Femur (tissue), 1 donor: ENCODE results near the gene GNG4.

ENCODE experiments used
- DNase-seq: peaks from one replicate; pipeline ENCODE4 v3.0.0-alpha.2; 2017

Gene GNG4

DNA sequence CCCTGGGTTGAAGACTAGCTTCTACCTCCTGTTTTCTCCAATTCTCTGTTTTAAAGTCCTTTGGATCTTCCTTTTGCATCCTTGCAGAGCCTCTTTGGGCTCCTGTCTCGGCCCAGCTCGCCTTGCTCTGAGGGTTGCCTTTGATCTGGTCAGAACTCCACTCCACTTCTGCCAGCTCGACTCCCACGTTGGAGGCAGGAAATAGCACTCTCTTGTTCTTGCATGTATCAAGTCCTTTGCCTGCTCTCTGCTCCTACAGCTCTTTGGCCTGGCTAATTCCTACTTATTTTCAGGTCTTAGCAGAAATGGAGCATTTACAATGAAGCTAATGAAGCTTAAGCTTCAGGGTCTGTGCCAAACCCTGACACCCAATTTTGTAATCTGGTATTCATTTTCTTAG, 124.3 kb downstream of the GNG4 start:
- no peak for DNase-seq

GRCh38 chr1:235516862-235517446, 132.6 kb downstream of the GNG4 start:
- no peak for DNase-seq

DNA sequence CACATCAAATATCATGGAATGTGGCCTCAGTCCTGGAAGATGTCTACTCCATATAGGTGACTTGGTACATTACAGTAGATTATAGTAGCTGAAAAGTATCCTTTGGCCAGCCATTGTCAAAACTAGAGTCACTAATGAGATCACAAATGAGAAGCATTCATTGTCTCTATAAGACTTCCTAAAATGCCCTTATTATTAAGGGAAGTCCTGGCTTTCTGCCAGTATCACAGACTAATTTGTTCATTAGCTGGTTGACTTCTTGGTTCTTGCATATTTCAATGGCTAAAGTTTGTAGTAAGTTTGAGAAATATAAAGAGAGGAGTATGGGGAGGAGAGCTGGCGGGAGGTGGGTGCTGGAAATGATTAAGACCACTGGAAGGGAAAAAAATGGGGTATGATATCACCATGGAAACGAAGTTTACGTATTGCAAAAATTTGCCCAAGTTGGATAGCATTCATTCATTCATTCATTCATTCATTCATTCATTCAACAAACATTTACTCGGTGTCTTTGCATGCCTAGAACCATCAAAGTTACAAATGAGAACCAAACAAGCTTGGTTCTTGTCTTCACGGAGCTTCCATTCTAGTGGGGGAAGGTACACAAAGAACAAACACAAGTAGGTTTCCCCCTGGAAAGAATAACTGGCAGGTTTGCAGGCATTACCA, 133.6 kb downstream of the GNG4 start:
- DNase-seq = no peak

DNA sequence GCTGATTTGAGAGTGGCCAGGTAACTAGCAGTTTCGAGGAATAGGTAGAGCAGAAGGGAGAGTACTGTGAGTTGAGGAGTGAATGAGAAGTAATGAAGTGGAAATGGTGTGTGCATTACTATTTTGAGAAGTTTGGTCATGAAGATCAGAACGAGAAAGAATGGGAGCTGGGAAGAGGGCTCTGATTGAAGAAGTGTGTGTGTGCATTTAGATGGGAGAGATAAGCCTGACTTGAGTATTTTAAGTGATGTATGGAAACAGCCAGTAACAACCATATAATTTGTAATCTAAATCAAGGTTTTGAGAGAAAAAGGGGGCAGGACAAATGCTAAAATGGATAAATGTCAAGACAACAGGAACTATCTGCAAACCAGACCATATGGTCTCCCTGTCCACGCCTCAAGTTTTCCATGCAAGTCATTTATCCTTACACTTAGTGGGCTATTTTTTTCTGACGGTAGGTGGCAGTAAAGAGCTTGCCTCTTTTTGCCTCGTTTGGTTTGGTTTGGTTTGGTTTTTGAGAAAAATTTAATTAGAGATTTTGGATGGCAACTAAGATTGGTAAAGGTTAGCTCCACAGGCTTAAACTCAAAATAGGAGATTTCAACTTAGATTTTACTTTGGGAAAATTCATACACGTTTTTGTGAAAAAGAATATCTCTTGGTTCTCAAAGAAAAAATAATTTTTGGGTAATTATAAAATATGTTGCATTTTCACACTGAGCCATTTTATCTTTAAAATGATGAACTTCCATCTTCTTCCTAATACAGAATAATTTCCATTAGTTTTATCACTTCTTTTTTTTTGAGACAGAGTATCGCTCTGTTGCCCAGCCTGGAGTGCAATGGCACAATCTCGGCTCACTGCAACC, 135.9 kb downstream of the GNG4 start:
- no peak for DNase-seq

GRCh38 chr1:235511470-235512240, 137.9 kb downstream of the GNG4 start:
- DNase-seq = no peak

DNA sequence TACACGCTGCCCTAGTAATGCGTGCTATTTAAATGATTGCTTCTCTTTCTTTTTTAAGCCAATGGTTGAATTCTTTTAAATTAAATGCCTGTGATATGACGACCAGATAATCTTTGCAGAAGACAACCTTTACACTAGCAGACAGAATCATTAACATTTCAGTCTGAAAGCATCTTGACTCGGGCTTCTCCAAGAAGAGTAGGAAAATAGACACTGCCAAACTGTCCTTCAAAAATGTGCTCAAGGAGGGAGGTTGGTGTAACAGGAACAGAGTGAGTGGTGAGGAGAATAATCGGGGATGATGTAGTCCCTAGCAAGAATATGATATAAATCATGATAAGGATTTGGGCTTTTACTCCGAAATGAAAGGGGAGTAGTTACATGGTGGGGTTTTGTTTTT, 138.8 kb downstream of the GNG4 start:
- no peak for DNase-seq

DNA sequence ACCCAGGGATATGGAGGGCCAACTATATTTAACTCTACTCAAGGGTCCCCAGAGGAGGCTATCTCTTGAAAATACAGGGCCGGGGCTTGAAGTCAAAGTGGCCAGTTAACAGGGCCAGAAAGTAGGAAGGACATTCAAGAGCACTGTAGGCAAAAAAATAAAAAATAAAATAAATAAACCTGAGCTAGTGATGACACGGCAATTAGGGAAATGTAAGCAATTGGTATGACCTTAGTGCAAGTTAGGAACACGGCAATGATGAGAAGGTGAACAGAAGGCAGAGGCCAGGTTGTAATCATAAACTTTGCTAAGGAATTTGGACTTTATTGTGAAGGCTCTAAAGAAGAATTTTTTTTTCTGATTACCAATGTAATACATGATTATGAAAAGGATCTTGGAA, 142.0 kb downstream of the GNG4 start:
- DNase-seq = no peak

DNA sequence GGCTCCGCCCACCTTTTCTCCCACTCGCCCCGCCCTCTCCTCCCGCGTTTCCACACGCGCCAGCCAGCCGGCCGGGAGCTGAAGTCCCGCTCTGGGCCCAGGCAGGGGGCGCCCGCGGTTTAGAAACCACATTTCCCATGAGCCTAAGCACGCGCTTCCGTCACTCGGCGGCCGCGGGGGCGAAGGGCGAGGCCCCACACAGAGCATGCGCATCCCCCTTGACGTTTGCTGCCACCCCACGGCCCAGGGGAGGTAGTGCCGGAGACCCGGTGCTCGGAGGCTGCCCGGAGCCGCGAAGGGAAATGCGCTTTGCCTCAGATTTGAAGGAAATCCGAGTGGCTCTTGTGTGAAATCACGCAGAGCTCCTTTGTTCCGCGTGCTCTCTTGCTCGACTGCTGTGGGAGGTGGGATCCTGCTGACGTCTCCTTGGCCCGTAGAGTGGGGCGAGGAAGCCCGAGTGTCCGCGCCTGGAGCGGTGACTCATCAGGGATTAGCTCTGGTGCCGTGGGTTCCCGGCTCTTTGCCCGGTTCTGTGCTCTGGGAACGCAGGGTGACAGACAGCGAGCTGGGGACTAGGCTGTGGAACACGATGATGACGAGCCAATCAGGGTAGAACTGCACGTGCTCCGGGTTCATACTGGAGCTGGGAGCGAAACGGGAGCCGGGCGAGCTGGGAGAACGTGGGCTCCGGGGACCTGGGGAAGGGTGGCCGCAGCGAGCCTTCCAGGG, 144.9 kb downstream of the GNG4 start:
- DNase-seq = peak; percentile 99

GRCh38 chr1:235504122-235504493, 145.5 kb downstream of the GNG4 start, which contains the start of gene B3GALNT2:
Gene B3GALNT2 (minus strand): TSS chr1:235504452. CDS start chr1:235504252, 200 bp downstream.
- DNase-seq = no peak

DNA sequence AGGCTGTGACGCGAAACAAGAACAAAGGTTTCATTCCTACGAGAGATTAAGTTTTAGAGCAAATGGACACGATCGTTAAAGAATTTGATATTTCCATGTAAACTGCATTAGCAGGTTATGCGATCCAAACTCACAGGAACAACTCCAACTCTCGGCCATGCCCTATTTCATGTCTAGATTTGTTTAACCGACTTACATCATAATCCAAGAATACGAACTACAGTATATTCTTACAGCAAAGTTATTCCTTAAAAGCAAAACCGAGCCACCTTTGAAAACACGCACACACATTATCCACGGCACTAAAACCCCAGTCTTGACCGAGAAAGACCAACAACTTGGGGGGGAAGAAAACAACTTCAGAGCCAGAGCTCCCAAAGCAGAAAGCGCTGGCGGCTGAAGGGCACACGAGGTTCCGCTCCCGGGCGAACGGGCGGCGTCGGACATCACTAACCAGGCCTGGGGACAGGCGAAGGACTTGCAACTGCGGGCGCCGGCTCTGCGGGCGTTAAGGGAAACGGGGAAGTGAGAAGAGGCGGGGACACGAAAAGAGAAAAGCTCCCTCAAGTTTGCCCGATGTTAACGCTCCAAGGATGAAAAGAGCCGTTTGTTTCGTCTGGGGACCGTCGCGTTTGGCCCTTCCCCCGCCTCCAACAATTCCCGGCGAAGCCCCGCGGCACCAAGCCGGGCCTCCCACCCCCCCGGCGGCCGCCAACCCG, 146.0 kb downstream of the GNG4 start:
- DNase-seq = peak; percentile 72

- DNase-seq = no peak
Measured at GRCh38 chr1:235502601-235503402, 146.8 kb downstream of the GNG4 start.

DNA sequence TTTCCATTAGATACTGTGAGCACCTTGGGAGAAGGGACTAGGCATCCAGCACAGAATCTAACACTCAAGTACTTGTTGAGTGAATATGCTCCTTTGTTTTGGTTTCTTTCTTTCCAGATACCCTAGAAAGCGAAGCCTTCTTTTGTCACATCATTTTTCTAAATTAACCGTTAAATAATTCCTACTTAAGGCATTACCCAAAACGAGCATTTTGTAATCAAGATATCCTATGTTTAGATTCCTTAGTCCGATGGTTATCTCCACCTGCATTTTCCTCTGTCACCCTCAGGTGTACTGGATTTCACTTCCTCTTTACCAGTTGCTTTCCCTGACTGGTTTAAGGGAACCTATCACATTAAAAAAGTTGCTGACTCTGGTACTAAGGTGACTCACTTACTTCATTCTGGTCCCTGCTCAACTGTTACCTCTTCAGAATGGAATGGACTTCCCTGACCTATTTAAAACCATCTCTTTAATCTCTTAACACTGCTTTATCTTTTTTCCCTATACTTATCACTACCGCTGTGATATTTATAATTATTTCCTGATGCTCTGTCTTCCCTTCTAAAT, 148.5 kb downstream of the GNG4 start:
- no peak for DNase-seq
